Endothelial cell of umbilical vein (primary cell): ENCODE measurements around the gene TBC1D3G. TPM values are rescaled to one million over a fixed set of nuclear protein-coding genes. Genes with fewer than 3 reads are reported as not detected.

Source experiments
- polyA plus RNA-seq, 4 experiments: library from polyadenylated mRNA; depleted of rRNA in 3 of 4; stranded (reverse) in 3 of 4; unstranded in 1 of 4; fragments of >200 nt; gene quantifications; 2 replicates each; pipeline versions ENCODE4 v1.2.1 to v1.2.3, GENCODE V29; 2011 to 2012; ENCODE audit warnings: missing spikeins in 1 of 4
- small RNA-seq: library from RNA; depleted of rRNA; stranded (forward); fragments of <200 nt; gene quantifications from one replicate; pipeline ENCODE3, GENCODE V24; 2012; ENCODE audit warnings: low replicate concordance, low read depth; ENCODE audit not compliant: insufficient read depth, insufficient read length
- total RNA-seq: library from RNA; stranded (reverse); gene quantifications from 2 replicates; pipeline ENCODE4 v1.2.3, GENCODE V29; 2021

Gene TBC1D3G
- total and polyA plus RNA-seq, 2 donors (not counting 3 experiments of a cell fraction or from before 2014, with no cell fraction given) = not detected

Small RNA genes lying within 50 kb of the gene (small RNA-seq; reads per million reads assigned to genes)
- not detected for gene RF00019

Other genes with a start within 250 kb of the TBC1D3G start
- not detected in 2 replicates for gene CCL3, start 233.7 kb upstream of the TBC1D3G start, total RNA-seq
- not detected in 2 replicates for gene CCL3, start 233.7 kb upstream of the TBC1D3G start, polyA plus RNA-seq
- not detected in 2 replicates for gene CCL4, start 220.1 kb upstream of the TBC1D3G start, total RNA-seq
- gene CCL4, start 220.1 kb upstream of the TBC1D3G start, polyA plus RNA-seq = not detected in 2 replicates
- 3.3 and 9.7 TPM in 2 replicates for gene TBC1D3B, start 147.2 kb upstream of the TBC1D3G start, total RNA-seq
- gene TBC1D3B, start 147.2 kb upstream of the TBC1D3G start, polyA plus RNA-seq = 0.81 and 1.7 TPM in 2 replicates
- not detected in 2 replicates for gene CCL3L1, start 127.1 kb upstream of the TBC1D3G start, total RNA-seq
- not detected in 2 replicates for gene CCL3L1, start 127.1 kb upstream of the TBC1D3G start, polyA plus RNA-seq
- not detected in 2 replicates for gene CCL4L2, start 112.8 kb upstream of the TBC1D3G start, total RNA-seq
- not detected in 2 replicates for gene CCL4L2, start 112.8 kb upstream of the TBC1D3G start, polyA plus RNA-seq
- gene TBC1D3I, start 59.3 kb upstream of the TBC1D3G start, total RNA-seq = 0.60 and 1.3 TPM in 2 replicates
- gene TBC1D3I, start 59.3 kb upstream of the TBC1D3G start, polyA plus RNA-seq = 0.16 and 0.26 TPM in 2 replicates
- 1.4 TPM in 1 of 2 replicates, not detected in the other for gene TBC1D3H, start 64.6 kb downstream of the TBC1D3G start, total RNA-seq
- gene TBC1D3H, start 64.6 kb downstream of the TBC1D3G start, polyA plus RNA-seq = not detected in 2 replicates
- 31.4 and 34.0 TPM in 2 replicates for gene ZNHIT3, start 162.8 kb downstream of the TBC1D3G start, total RNA-seq
- gene ZNHIT3, start 162.8 kb downstream of the TBC1D3G start, polyA plus RNA-seq = 61.3 and 66.9 TPM in 2 replicates
- gene MYO19, start 211.0 kb downstream of the TBC1D3G start, total RNA-seq = 90.3 and 95.7 TPM in 2 replicates
- 75.4 and 92.8 TPM in 2 replicates for gene MYO19, start 211.0 kb downstream of the TBC1D3G start, polyA plus RNA-seq
- gene PIGW, start 211.1 kb downstream of the TBC1D3G start, total RNA-seq = 13.1 and 16.3 TPM in 2 replicates
- gene PIGW, start 211.1 kb downstream of the TBC1D3G start, polyA plus RNA-seq = 5.1 and 5.9 TPM in 2 replicates
- gene GGNBP2, start 221.0 kb downstream of the TBC1D3G start, total RNA-seq = 71.2 and 77.6 TPM in 2 replicates
- gene GGNBP2, start 221.0 kb downstream of the TBC1D3G start, polyA plus RNA-seq = 47.8 and 52.6 TPM in 2 replicates